Measurements from ENCODE around the gene KCNK4. TPM values are rescaled to one million over a fixed set of nuclear protein-coding genes. Genes with fewer than 3 reads are reported as not detected.

Gene KCNK4
- total RNA-seq, 2 donors from 2014 or later = not detected

DNA sequence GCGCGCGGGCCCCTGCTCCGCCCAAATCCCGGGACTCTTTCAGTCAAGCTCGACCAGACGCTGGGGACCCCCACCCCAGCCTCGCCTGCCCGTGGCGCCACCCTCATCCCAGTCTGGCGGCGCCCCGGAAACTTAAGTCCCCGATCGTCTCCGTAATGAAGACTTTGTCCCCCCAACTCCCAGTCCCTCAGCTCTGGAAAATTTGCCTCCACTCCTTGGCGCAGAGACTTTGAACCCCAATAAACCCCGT, 39.4 kb upstream of the KCNK4 start:
- Histone ChIP-seq H3K9me3 (no peaks in the 10 kb centered on the region), H3K27me3 (no peaks in the 10 kb centered on the region), H3K4me3 (peak overlapping the region; percentile 97), H3K9ac (ENCODE audit: low read depth in 2 of 2, low read length in 2 of 2) (peak overlapping the region; percentile 89 to 91), H3K4me1 (peaks cover 9% of the 10 kb centered on the region), H3K36me3 (peaks cover 5% of the 10 kb centered on the region), H3K27ac (peak overlapping the region; percentile 80)
- no peak for DNase-seq
- intact Hi-C loops (cut with DNase I) = no loop called here
- TF ChIP-seq, protein P1, sequence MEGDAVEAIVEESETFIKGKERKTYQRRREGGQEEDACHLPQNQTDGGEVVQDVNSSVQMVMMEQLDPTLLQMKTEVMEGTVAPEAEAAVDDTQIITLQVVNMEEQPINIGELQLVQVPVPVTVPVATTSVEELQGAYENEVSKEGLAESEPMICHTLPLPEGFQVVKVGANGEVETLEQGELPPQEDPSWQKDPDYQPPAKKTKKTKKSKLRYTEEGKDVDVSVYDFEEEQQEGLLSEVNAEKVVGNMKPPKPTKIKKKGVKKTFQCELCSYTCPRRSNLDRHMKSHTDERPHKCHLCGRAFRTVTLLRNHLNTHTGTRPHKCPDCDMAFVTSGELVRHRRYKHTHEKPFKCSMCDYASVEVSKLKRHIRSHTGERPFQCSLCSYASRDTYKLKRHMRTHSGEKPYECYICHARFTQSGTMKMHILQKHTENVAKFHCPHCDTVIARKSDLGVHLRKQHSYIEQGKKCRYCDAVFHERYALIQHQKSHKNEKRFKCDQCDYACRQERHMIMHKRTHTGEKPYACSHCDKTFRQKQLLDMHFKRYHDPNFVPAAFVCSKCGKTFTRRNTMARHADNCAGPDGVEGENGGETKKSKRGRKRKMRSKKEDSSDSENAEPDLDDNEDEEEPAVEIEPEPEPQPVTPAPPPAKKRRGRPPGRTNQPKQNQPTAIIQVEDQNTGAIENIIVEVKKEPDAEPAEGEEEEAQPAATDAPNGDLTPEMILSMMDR (IDR thresholded peaks at IDR 0.05) = no peak

DNA sequence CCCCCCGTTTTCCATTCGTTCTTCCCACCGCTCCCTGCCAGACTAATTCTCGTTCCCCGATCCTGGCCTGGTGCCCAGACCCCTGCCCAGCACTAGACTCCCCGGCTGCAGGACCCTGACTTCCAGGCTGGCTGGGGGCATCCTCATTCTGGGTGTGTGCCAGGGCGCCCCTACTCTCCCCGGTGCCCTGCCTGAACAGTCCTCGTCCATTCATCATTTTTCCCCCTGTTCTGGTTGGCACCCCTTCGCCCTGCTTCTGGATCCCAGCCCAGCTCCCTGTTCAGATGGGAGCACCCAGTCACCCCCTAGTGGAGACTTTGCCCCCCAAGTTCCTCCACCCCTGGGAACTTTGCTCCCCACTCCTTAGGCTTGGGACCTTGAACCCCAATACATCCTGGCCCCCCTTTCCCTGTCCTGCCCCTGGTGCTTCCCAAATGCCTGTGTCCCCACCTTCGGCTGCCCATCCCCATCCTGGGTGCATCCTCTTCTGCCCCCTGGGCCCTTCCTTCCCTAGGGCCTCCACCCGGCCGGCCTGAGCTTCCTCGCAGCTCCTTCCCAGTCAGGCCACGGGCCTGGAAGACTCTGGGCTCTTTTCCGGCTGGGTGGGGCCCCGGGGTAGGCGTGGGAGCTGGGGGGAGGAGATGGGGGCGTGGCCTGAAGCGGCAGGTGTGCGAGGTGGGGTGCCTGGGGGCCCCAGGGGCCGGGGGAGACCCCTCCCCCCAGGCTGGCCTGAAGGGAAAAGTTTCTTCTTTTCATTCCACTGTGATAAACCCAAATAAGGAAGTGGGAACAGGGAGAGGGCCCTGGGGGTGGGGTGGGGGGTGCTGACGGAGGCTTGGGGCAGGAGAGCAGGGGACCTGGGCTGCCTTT, 38.9 kb upstream of the KCNK4 start:
- peaks cover 9% of the 10 kb centered on the region for H3K4me1 ChIP-seq

DNA sequence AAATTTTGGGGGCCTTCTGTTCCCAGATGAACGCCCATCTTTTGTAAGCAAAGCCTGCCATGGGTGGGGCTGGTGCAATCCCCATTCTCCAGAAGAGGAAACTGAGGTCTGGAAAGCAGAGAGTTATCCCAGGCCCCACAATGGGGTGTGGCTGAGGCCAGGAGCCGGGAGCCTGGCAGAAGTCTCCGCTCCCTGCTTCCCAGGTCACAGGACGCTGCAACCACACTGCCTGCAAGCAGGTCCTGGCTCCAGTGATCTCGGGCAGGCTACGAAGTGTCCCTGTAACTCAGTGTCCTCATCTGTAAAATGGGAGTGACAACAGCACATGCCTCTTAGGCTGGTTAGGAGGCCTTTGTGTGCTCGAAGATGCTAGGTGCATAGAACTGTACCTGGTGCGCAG, 38.1 kb upstream of the KCNK4 start:
- peak overlapping the region; percentile 80 for H3K27ac ChIP-seq
- TF ChIP-seq, protein P1 (IDR thresholded peaks at IDR 0.05) = no peak
- H3K4me3 ChIP-seq = peak overlapping the region; percentile 97
- H3K27me3 ChIP-seq = no peaks in the 10 kb centered on the region
- peaks cover 9% of the 10 kb centered on the region for H3K4me1 ChIP-seq
- H3K9me3 ChIP-seq = no peaks in the 10 kb centered on the region
- no peak for DNase-seq
- H3K9ac ChIP-seq (ENCODE audit: low read depth in 2 of 2, low read length in 2 of 2) = peak overlapping the region; percentile 8 to 89
- H3K36me3 ChIP-seq = peaks cover 5% of the 10 kb centered on the region
- intact Hi-C loops (cut with DNase I) = no loop called here

More for the DNA sequence above, 38.9 kb upstream of the KCNK4 start:
- Histone ChIP-seq H3K9ac (ENCODE audit: low read depth in 2 of 2, low read length in 2 of 2) (peak overlapping the region; percentile 89 to 91), H3K4me3 (peak overlapping the region; percentile 97), H3K27ac (peak overlapping the region; percentile 80), H3K36me3 (peaks cover 5% of the 10 kb centered on the region), H3K9me3 (no peaks in the 10 kb centered on the region), H3K27me3 (no peaks in the 10 kb centered on the region)
- peak; percentile 92 for DNase-seq
- intact Hi-C loops (cut with DNase I) = no loop called here
- TF ChIP-seq, protein P1 (IDR thresholded peaks at IDR 0.05) = no peak

DNA sequence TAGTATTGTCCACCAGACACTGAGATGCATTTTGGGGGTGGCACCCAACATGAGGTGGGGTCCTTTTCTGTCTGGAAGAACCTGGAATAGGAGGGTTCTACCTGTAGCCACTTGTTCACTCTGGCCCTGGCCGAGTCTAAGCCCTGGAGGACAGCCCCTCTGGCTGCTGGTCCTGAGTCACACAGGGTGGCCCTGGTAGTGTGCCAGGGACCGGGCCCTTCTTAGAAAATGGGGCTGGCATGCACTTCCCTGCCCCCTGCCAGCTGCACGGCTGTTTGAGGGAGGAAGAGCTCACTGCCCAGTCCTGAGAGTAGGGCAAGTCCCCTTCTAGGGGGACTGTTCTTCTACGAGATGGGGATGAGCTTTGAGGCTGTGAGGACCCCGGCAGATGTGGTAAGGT, 37.6 kb upstream of the KCNK4 start:
- Histone ChIP-seq H3K36me3 (peaks cover 5% of the 10 kb centered on the region), H3K4me3 (no peak overlapping the region), H3K9ac (ENCODE audit: low read depth in 2 of 2, low read length in 2 of 2) (peak overlapping the region in 1 of 2 donors; percentile 14), H3K4me1 (peaks cover 9% of the 10 kb centered on the region), H3K9me3 (no peaks in the 10 kb centered on the region), H3K27me3 (no peaks in the 10 kb centered on the region), H3K27ac (no peak overlapping the region)
- TF ChIP-seq, protein P1 (IDR thresholded peaks at IDR 0.05) = no peak
- DNase-seq = no peak
- intact Hi-C loops (cut with DNase I) = no loop called here

DNA sequence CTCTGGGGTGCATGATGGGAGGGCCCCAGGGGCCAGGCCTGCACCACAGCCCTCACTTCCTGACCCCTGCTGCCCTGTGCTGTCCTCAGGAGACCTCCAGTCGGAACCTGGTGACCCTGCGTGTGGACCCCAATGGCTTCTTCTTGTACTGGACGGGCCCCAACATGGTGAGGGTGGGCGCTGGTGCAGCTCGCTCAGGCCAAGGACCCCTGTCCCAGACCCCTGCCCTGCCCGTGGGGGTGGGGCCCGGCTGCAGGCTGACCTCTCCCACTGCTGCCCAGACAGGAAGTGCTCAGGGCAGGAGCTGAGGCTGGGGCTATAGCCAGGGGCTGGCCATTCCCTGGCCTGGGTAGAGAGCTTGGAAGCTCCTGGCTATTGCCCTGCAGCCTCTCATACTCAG, 36.8 kb upstream of the KCNK4 start:
- Histone ChIP-seq H3K27ac (no peak overlapping the region), H3K9me3 (no peaks in the 10 kb centered on the region), H3K27me3 (no peaks in the 10 kb centered on the region), H3K9ac (ENCODE audit: low read depth in 2 of 2, low read length in 2 of 2) (no peak overlapping the region), H3K4me3 (no peak overlapping the region), H3K4me1 (peaks cover 9% of the 10 kb centered on the region), H3K36me3 (peaks cover 12% of the 10 kb centered on the region)
- intact Hi-C loops (cut with DNase I) = no loop called here
- DNase-seq = no peak
- TF ChIP-seq, protein P1 (IDR thresholded peaks at IDR 0.05) = no peak
